HG02852 (cell line): ENCODE results near the gene LMNTD1.
A peak's percentile ranks its signal among the peaks of the same experiment; 100 is the strongest.
"Not testable (repeated sequence)": the region's sequence is repeated elsewhere in the genome, so short reads cannot be mapped to it uniquely, and the experiment has no call there.

Experiments used
- ATAC-seq: cut with Tn5 transposase; IDR thresholded peaks from one replicate; pipeline ENCODE4 v1.9.1; 2021; ENCODE audit warnings: mild to moderate bottlenecking, moderate library complexity; ENCODE audit not compliant: unreplicated experiment

The LMNTD1 gene

DNA sequence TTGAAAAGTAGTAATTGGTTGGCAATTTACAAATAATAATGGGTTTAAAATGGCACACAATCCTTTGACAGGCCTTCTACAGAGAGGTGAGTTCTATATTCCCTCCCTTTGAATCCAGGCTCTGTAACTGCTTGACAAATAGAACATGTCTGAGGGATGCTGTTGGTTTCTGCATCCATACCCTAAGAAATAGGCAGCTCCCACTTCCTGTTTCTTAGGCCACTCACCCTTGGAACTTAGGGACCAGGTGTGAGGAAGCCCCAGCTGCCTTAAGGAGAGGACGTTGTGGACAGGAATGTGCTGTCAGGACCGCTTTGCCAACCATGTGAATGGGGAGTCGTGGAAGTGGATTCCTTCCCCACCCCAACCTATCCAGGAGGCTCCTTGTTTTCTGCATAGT lies 59.4 kb downstream of the LMNTD1 start:
- ATAC-seq, result no peak

DNA sequence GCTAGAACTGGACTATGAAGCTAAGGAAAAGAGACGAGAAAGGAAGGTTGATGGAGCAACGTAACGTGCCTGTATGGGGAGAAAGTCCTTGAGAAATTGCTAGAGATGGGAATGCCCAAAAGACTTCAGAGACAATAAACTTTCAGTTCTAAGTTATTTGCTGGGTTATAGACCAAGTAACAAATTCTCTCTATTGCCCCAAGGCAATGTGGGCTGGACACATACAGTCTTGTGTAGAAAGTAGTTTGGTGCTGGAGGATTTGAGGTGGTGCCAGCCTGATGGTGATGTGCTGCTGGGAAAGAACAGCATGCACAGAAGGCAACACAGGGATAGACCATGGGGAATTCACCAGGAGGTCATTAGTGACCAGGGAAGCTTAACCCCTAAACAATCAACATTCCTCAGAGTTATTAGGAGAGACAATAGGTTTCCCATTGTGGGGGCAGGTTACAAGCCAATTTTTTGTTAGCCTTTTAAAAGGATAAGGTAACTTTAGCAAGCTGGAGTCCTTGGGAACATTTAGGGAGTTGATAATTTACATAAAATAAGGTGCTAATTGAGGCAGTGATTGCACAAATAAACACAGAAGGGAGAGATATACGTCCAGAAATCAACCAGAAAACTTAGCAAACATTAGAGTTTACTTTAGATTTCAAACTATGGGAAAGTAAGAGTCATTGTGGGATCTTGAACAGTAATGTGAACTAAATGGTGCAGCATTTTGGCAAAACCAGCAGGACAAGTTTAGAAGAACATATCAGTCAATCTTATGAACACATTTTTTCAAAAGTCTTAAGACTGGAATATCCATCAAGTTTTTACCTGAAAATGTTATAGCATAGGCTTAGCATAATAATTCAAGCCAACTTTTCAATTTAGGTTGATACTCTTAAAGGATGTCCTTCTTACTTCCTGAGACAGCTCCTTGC lies 61.4 kb downstream of the LMNTD1 start:
- ATAC-seq, result no peak

DNA sequence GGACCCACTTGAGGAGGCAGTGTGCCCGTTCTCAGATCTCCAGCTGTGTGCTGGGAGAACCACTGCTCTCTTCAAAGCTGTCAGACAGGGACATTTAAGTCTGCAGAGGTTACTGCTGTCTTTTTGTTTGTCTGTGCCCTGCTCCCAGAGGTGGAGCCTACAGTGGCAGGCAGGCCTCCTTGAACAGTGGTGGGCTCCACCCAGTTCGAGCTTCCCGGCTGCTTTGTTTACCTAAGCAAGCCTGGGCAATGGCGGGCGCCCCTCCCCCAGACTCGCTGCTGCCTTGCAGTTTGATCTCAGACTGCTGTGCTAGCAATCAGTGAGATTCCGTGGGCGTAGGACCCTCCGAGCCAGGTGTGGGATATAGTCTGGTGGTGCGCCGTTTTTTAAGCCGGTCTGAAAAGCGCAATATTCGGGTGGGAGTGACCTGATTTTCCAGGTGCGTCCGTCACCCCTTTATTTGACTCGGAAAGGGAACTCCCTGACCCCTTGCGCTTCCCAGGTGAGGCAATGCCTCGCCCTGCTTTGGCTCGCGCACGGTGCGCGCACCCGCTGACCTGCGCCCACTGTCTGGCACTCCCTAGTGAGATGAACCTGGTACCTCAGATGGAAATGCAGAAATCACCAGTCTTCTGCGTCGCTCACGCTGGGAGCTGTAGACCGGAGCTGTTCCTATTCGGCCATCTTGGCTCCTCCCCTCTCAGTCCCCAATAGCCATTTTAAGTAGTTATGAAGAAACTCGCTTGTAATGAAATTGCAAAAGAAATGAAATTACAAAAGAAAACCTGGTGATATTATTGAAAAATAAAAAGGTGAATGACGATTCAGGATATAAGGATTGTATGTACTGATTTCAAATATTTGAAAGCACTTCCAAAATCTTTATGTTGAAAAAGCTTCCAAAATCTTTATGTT lies 63.9 kb downstream of the LMNTD1 start:
- ATAC-seq, result not testable (repeated sequence)

DNA sequence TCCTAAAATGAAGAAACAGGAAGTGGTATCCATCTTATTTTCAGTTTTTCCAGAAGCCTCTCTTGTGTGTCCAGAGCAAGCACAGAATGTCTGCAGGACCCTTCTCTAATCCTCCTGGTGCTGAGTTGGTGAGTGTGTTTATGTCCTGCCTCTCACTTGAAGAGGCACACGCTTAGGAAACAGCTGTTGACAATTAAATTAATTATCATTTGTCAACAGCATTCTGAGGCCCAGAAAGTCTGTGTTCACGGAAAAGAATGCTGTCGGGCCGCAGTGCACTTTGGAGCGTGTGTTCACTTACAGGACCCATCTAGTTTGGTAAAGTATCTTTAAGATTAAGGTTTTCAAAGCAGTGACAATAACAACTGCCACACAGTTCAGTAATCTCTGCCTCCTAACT lies 70.5 kb downstream of the LMNTD1 start:
- no peak for ATAC-seq

DNA sequence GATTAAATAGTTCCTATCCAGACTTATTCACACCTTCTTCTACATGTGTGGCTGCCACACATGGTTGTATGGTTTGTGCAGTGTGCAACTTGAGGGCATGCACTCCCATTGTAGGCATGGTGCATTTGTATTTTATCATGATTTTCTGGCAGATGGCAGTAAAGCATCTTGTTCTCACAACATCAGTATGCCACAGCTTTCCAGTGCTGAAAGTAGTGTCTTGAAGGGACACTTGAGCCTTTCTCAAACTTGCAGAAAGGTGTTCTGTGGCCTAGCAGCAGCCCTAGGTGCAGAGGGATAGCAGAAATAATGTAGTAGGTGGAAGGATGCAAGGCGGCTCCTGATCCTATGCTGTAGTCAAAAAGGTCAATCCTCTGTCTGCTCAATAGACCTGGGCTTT lies 72.9 kb downstream of the LMNTD1 start:
- ATAC-seq, result no peak

DNA sequence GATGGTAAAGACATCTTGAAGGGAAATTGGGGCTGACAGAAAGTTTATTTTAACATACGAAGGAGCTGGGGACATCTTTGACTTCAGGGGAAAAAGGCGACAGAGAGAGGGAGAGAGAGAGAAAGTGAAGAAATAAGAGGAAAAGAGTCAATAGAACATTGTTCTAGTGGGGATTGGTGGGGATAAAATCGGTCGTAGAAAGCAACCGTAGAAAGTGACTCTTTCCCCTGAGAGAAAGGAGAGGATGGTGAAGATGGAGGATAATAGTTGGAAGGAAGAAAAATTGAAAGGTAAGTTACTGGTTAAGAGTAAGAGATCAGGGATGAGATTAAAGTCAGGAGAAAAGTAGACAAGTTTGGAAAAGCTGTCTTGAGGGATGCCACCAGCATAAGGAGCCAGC lies 75.9 kb downstream of the LMNTD1 start:
- no peak for ATAC-seq

DNA sequence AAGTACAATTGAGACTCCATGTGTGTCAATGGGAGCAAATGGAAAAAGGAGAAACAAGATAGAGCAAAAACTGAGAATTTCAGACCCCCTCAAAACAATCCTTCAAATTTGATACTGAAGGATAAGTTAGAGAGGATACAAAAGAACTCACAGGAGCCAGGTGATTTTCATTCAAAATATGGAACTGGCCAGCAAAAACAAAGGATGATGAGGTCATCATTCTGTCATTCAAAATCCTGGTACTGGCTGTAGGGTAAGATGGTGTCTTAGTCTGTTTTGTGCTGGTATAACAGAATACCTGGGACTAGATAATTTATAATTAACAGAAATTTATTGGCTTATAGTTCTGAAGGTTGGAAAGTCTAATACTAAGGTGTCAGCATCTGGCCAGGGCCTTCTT lies 80.6 kb downstream of the LMNTD1 start:
- no peak for ATAC-seq

DNA sequence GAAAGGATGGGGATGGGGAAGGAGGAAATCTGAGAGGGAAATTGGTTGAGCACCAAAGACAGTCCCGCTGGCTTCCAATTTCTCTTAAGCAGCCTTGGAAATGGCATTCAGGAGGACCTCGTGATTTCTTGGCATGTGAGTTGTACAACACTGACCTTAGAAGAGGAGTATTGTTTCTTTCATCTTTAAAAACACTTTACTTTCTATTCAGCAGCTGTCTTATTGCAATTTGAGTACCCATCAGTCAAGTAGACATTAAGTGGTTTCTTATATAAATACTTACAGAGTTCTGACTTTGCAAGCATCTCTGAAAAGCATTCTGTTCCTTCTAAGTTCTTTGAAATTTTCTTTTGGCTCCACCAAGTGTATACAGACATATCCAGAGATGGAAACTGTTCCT lies 83.2 kb downstream of the LMNTD1 start:
- no peak for ATAC-seq

DNA sequence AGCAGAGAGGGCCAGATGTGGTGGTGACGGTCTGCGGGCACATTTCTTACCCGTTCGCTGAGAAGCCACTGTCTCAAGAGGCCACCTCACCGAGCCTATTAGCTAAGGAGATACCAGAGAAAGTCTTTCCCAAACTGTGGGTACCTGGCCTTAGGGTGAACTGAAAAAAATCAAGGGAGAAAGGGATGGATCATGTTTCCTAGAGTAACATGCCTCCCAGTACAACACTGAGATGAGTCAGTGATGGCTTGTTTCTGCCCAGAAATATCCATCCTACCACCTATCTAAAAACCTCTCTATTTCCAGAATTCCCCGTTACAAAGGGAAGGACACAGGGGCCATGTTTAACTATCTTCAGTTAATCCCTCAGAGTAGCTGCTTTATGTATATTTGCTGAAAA lies 83.7 kb downstream of the LMNTD1 start:
- ATAC-seq, result no peak

DNA sequence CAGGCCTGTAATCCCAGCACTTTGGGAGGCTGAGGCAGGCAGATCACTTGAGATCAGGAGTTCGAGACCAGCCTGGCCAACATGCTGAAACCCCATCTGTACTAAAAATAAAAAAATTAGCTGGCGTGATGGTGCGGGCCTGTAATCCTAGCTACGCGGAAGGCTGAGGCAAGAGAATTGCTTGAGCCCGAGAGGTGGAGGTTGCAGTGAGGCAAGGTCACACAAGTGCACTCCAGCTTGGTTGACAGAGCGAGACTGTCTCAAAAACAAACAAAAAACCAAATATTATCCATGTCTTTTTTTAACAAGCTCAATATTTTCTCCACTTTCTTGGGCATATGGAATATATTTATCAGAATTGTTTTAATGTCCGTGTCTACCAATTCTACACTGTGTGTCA lies 89.6 kb downstream of the LMNTD1 start:
- no peak for ATAC-seq

DNA sequence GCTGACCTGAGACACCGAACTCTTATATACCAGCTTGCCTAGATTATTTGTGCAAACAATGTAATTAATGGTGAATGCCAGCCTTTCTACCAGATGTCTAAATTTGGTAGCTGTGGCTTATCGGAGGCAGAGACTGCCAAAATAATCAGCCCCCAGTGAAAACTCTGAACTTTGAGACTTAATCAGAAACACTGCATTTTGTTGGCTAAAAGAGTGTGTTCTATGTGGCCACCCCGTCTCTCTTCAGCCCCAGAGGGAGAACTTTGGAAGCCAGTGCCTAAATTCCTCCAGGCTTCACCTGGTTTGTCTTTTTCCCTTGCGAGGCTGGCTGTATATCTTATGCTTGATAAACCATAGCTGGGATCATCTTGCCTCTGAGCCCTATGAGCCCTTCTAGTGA lies 90.1 kb downstream of the LMNTD1 start:
- no peak for ATAC-seq

DNA sequence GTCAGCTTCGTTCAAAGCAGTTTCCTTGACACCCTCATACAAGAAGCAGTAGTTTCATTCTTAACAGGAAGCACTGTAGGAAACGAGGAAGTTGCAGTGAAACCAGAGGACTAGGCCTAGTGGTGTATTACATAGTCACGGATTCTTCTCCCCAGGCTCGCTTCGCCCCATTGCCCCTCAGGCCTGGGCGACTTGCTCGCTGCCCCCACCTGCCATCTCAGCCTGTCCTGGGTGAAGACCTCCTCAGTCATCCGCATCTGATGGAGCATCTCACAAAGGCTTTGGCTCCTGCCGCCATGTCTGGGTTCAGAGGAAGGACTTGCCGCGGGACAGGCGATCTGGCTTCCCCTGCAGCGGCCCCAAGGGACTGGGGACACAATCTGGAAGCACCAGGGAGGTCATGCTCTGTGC lies 93.5 kb downstream of the LMNTD1 start:
- peak; percentile 84 for ATAC-seq

DNA sequence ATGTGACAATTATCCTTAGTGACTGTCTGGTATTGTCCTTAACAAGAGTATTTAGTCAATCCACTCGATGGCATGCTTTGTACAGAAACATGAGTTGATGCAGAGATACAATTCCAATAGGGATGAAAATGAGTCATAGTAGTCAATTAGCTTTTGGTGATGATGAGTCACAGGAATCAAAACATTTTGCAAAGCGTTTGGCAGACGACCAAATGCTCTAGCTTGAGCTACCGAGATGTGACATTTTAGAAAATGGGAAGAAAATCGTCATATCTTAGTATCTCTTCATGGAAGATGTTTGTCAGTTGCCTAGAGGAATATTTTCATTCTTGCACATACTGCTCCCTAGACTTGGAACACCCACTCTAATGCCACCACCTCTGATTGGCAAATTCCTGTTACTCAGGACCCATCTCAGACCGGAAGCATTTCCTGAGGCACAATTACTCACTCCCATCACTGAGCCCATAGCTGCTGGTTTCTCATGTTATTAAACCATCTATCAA lies 95.0 kb downstream of the LMNTD1 start:
- ATAC-seq, result no peak

DNA sequence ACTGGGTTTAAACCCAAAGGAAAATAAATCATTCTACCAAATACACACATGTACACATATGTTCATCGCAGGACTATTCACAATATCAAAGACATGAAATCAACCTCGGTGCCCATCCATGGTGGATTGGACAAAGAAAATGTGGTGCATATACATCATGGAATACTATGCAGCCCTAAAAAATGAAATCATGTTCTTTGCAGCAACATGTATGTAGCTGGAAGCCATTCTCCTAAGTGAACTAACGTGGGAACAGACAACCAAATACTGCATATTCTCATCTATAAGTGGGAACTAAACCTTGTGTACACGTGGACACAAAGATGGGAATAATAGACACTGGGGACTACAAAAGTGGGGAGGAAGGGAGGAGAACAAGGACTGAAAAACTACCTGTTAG lies 96.6 kb downstream of the LMNTD1 start:
- ATAC-seq, result no peak

DNA sequence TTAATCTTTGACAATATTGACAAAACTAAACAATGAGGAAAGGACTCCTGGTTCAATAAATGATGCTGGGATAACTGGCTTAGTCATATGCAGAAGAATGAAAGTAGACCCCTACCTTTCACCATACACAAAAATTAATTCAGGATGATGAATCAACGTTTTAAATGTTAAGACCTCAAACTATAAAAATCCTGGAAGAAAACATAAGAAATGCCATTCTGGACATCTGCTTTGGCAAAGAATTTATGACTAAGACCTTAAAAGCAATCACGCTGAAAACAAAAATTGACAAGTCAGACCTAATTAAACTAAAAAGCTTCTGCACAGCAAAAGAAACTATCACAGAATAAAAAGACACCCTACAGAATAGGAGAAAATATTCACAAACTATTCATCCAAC lies 97.4 kb downstream of the LMNTD1 start:
- no peak for ATAC-seq

DNA sequence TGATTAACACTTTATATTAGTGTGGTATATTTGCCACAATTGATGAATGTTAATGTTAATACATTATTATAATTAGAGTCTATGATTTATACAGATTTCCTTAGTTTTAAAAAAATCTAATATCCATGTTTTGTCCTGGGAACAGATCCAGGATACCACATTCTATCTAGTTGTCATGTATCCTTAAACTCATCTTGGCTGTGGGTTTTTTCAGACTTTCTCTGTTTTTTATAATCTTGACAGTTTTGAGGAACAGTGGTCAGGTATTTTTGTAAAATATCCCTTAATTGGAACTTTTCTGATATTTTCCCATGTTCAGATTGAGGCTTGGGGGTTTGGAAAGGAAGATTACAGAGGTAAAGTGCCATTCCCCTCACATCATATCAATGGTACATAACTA lies 104.1 kb downstream of the LMNTD1 start:
- no peak for ATAC-seq

DNA sequence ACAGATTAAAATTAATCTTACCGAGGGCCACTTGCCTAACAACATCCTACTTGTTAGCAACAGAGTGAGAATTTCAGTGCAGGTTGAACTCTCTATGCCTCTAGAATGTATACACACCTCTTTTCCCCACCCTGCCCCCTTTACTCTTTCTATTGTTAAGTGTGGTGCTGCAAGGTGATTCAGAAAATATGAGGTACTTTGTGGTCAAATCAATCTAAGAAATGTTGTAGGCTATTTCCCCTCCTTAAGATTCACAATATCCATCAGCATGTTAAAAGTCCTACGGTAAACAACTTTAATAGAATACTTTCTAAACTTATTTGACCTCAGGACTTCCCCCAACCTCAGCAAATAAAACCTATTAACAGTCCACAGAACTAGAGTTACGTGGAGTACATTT lies 106.0 kb downstream of the LMNTD1 start:
- ATAC-seq, result no peak

DNA sequence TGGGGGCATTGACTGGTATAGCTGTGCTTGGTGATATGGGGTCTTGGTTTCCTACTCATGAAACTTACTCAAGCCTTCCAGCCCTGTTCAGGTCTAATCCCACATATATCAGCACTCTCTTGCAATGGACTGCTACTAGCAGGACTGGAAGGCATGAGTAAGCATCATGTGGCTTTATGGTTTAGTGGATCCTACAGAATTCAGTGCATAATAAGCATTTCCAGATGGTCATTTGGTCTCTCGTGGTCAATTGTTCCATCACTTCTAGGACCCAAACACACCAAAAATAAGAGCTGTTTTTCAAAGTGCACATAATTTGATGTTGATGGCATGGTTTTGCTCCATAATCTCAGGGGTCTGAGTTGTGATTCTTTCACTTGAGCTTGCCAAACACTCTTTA lies 114.4 kb downstream of the LMNTD1 start:
- no peak for ATAC-seq

DNA sequence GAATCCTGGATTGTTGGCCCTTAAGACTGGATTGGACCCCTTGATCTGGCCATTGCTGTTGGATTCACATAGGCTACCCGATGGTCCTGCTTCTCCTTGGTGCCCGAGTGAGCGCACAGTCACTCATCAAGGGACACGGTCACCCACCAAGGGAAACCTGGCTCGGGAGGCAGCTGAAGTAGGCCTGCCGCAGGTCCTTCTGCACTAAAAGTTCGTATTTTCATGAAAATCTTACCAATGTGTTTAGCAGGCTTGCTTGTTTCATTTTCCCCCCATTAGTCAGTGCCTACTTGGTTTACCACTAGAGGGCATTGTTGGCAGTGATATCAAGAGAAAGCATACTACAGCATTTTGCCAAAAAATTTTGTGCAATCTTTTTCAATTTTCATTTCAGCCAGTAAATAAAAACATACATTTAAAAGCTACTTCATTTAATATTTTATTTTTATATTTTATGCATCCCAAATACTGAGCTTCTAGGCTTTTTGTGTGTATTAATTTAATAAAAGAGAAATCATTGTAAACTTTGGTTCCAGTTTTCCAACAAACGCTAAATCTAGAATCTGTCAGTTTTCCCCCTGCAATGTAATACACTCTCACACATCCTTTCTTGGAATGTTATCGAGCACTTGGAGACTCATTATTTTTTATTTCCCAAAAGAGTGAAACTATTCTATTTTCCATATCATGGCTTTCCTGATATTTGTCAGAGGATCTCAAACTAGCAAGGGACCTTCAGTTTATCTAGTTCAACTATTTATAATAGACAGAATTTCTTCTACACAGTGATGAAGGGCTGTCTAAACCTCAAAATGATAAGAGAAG lies 116.7 kb downstream of the LMNTD1 start:
- ATAC-seq, result no peak

DNA sequence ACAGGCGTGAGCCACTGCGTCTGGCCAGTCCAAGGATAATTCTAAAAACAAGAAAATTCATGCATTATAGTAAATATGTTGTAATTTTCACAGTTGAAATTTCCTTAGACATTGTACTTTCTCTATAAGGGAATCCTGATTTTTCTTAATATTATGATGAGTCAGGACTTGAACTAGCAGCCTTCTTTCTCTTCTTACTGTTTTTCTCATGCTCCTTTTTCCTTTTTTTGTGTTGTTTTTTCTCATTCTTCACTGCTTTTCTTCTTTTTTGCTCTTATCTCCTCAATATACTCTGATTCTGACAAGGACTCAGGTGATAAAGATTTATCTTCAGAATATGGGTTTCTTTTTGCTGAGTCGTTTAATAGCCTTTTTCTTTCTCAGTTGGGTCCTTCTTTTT lies 117.7 kb downstream of the LMNTD1 start:
- ATAC-seq, result no peak

DNA sequence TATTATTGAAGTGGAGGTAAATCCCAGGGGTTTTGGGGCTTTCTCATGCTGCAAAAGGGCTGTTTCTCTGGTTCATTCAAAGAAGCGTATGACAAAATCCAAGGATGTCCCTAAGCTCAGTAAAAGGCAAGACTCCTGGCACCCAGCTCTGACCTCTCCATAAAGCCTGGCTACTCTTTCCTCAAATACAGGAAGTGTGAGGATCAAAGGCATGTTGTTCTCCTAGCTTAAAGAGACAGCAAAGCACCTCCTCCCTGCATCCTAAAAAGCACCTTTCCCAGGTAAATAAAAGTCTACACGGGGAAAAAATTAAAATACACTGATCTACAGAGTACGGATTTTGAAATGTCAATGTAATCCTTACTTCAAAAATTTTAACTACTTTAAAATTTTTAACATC lies 118.6 kb downstream of the LMNTD1 start:
- ATAC-seq, result no peak
